Fibroblast of lung (primary cell): Measurements from ENCODE around the gene MMP20. TPM values are rescaled to one million over a fixed set of nuclear protein-coding genes. Genes with fewer than 3 reads are reported as not detected.
A peak's percentile ranks its signal among the peaks of the same experiment; 100 is the strongest.

Source experiments
- DNase-seq, 2 donors: peaks; one replicate each; pipeline versions ENCODE4 v3.0.0 to v3.0.0-alpha.2; 2010; ENCODE audit warnings: low read depth in 2 of 2
- H2AFZ ChIP-seq: 2 replicates; pipeline ENCODE4 v1.5.1; 2012; ENCODE audit warnings: low read length, control low read depth, inconsistent platforms
- H3K27ac ChIP-seq: 2 replicates; pipeline ENCODE4 v1.5.1; 2011; ENCODE audit warnings: low read length, control low read depth; ENCODE audit not compliant: insufficient read depth
- H3K27me3 ChIP-seq: 2 replicates; pipeline ENCODE4 v1.5.1; 2011; ENCODE audit warnings: mild to moderate bottlenecking, low read length; ENCODE audit not compliant: control insufficient read depth, insufficient read depth
- H3K36me3 ChIP-seq: 2 replicates; pipeline ENCODE4 v1.5.1; 2011; ENCODE audit warnings: low read length; ENCODE audit not compliant: control insufficient read depth, insufficient read depth
- H3K4me1 ChIP-seq: 2 replicates; pipeline ENCODE4 v1.5.1; 2011; ENCODE audit warnings: low read length; ENCODE audit not compliant: control insufficient read depth, insufficient read depth; ENCODE audit errors: extremely low read depth
- H3K4me2 ChIP-seq: 2 replicates; pipeline ENCODE4 v1.5.1; 2011; ENCODE audit warnings: low read length, control low read depth; ENCODE audit not compliant: insufficient read depth; ENCODE audit errors: extremely low read depth
- H3K4me3 ChIP-seq, 4 experiments: fragments of 200-600 bp in 1 of 4; sonication (generic) in 1 of 4; replicated peaks in 1 of 4; 2 replicates each; pipeline ENCODE4 v1.5.1; 2011 to 2016; ENCODE audit warnings: low read length in 4 of 4, low read depth in 3 of 4, mild to moderate bottlenecking in 3 of 4, control low read depth in 2 of 4, inconsistent platforms in 1 of 4, mixed read lengths in 1 of 4; ENCODE audit not compliant: insufficient read depth in 1 of 4; ENCODE audit errors: control extremely low read depth in 1 of 4
- H3K79me2 ChIP-seq: 2 replicates; pipeline ENCODE4 v1.5.1; 2012; ENCODE audit warnings: mild to moderate bottlenecking, low read length, inconsistent platforms; ENCODE audit not compliant: control insufficient read depth, insufficient read depth
- H3K9ac ChIP-seq: 2 replicates; pipeline ENCODE4 v1.5.1; 2011; ENCODE audit warnings: mild to moderate bottlenecking, low read length, control low read depth; ENCODE audit not compliant: insufficient read depth
- H3K9me3 ChIP-seq: 2 replicates; pipeline ENCODE4 v1.5.1; 2012; ENCODE audit warnings: low read depth, low read length; ENCODE audit not compliant: control insufficient read depth, insufficient read depth
- H4K20me1 ChIP-seq: 2 replicates; pipeline ENCODE4 v1.5.1; 2011; ENCODE audit warnings: low read length; ENCODE audit not compliant: control insufficient read depth, insufficient read depth; ENCODE audit errors: extremely low read depth
- EZH2 ChIP-seq: IDR thresholded peaks from 2 replicates; pipeline ENCODE4 v1.5.1; 2012; ENCODE audit warnings: low read length, control low read depth, mild to moderate bottlenecking; ENCODE audit errors: missing control alignments
- polyA plus RNA-seq, 2 donors: library from polyadenylated mRNA; depleted of rRNA in 1 of 2; stranded (reverse) in 1 of 2; unstranded in 1 of 2; fragments of >200 nt; gene quantifications; 2 replicates each; pipeline ENCODE4 v1.2.1, GENCODE V29; 2011 to 2012; ENCODE audit warnings: missing spikeins in 1 of 2
- total RNA-seq: library from RNA; depleted of rRNA; stranded (reverse); fragments of >200 nt; gene quantifications from 2 replicates; pipeline ENCODE4 v1.2.1, GENCODE V29; 2014
- TF ChIP-seq, protein P1 (sequence below), 2 donors: IDR thresholded peaks in 1 of 2; conservative IDR thresholded peaks in 1 of 2; 1 replicate in 1 of 2; 2 replicates in 1 of 2; pipeline ENCODE4 v1.5.1; 2011 to 2012; ENCODE audit warnings: low read length in 2 of 2, control low read depth in 1 of 2, inconsistent platforms in 1 of 2, low read depth in 1 of 2, mild to moderate bottlenecking in 1 of 2

Gene MMP20
- total and polyA plus RNA-seq, 2 donors (not counting 1 experiment from before 2014, with no cell fraction given), result not detected

DNA sequence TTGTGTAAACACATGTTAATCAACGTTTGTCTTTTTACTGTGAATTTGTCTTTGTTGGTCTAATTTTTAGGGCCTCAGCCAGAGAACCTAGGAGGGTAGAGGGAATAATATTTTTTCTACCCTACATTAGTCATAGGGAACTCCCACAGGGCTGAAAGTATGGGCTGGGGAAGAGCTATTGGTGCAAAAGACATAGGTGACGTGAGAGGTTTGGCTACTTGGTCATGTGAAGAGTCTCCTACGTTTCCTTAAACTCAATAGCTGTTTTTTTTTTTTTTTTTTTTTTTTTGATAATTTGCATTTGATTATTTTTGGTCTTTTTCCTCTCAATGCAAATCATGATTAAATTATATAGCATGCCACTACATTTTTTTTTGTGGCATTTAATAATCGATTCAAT is 78.7 kb downstream of the MMP20 start:
- Histone ChIP-seq H3K4me2 (no peak overlapping the region), H3K27me3 (peaks cover 4% of the 10 kb centered on the region), H3K79me2 (no peaks in the 10 kb centered on the region), H3K4me3 (no peak overlapping the region), H3K36me3 (no peaks in the 10 kb centered on the region), H3K9ac (no peak overlapping the region), H4K20me1 (no peaks in the 10 kb centered on the region), H3K4me1 (no peaks in the 10 kb centered on the region), H3K9me3 (no peaks in the 10 kb centered on the region), H2AFZ (no peak overlapping the region), H3K27ac (no peak overlapping the region)
- peak in 1 of 2 donors; percentile 8 for DNase-seq
- TF ChIP-seq, protein P1, sequence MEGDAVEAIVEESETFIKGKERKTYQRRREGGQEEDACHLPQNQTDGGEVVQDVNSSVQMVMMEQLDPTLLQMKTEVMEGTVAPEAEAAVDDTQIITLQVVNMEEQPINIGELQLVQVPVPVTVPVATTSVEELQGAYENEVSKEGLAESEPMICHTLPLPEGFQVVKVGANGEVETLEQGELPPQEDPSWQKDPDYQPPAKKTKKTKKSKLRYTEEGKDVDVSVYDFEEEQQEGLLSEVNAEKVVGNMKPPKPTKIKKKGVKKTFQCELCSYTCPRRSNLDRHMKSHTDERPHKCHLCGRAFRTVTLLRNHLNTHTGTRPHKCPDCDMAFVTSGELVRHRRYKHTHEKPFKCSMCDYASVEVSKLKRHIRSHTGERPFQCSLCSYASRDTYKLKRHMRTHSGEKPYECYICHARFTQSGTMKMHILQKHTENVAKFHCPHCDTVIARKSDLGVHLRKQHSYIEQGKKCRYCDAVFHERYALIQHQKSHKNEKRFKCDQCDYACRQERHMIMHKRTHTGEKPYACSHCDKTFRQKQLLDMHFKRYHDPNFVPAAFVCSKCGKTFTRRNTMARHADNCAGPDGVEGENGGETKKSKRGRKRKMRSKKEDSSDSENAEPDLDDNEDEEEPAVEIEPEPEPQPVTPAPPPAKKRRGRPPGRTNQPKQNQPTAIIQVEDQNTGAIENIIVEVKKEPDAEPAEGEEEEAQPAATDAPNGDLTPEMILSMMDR (conservative IDR thresholded peaks at IDR 0.05 in 1 of 2, IDR thresholded peaks at IDR 0.05 in 1 of 2; ENCODE audit: low read depth in 1 of 2, low read length in 2 of 2), result no peak
- TF ChIP-seq EZH2, result no peak

DNA sequence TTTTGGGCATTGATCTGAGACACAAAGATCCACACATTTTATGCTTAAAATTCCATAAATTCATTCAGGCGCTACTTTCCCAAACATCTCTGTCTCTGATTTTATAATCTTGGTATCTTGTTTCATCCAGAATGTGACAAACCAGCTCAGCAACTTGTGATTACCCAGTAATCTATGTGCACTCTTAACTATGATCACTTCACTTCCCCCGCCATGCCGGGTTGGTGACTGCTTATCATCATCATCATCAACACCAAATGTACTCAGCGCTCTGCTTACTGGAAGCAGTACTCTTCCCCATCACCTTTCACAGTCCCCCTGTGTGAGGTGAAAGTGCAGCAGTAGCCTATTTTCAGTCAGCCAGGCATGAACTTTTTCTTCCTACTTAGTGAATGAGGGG is 79.4 kb downstream of the MMP20 start:
- Histone ChIP-seq H3K9ac (no peak overlapping the region), H4K20me1 (no peaks in the 10 kb centered on the region), H3K4me2 (no peak overlapping the region), H3K4me3 (no peak overlapping the region), H2AFZ (no peak overlapping the region), H3K79me2 (no peaks in the 10 kb centered on the region), H3K27me3 (peaks cover 2% of the 10 kb centered on the region), H3K27ac (no peak overlapping the region), H3K9me3 (no peaks in the 10 kb centered on the region), H3K4me1 (no peaks in the 10 kb centered on the region), H3K36me3 (no peaks in the 10 kb centered on the region)
- no peak for DNase-seq
- TF ChIP-seq, protein P1 (conservative IDR thresholded peaks at IDR 0.05 in 1 of 2, IDR thresholded peaks at IDR 0.05 in 1 of 2; ENCODE audit: low read depth in 1 of 2, low read length in 2 of 2), result no peak
- TF ChIP-seq EZH2, result no peak

DNA sequence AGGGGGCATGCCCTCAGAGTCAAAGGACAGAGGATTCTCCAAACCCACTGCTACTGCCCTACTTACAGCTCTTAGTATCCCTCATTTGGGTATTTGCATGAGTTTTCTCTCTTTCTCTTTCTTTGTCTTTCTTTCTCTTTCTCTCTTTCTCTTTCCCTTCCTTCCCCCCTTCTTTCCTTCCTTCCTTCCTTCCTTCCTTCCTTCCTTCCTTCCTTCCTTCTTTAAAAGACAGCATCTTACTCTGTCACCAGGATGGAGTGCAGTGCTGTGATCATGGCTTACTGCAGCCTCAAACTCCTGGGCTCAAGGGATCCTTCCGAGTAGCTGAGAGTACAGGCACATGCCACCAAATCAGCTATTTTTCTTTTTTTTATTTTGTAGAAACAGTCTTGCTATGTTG is 80.5 kb downstream of the MMP20 start:
- no peaks in the 10 kb centered on the region for H3K4me1 ChIP-seq
- TF ChIP-seq, protein P1 (conservative IDR thresholded peaks at IDR 0.05 in 1 of 2, IDR thresholded peaks at IDR 0.05 in 1 of 2; ENCODE audit: low read depth in 1 of 2, low read length in 2 of 2), result no peak
- TF ChIP-seq EZH2, result no peak
- H3K4me3 ChIP-seq, result no peak overlapping the region
- no peak overlapping the region for H3K9ac ChIP-seq
- no peaks in the 10 kb centered on the region for H3K36me3 ChIP-seq
- no peaks in the 10 kb centered on the region for H3K79me2 ChIP-seq
- H2AFZ ChIP-seq, result no peak overlapping the region
- no peak overlapping the region for H3K4me2 ChIP-seq
- no peak for DNase-seq
- peaks cover 2% of the 10 kb centered on the region for H3K27me3 ChIP-seq
- no peaks in the 10 kb centered on the region for H4K20me1 ChIP-seq
- H3K9me3 ChIP-seq, result no peaks in the 10 kb centered on the region
- H3K27ac ChIP-seq, result no peak overlapping the region
